GM23338 (cell line): Measurements from ENCODE around the gene CELF4. TPM values are rescaled to one million over a fixed set of nuclear protein-coding genes. Genes with fewer than 3 reads are reported as not detected.
A peak's percentile ranks its signal among the peaks of the same experiment; 100 is the strongest.

Experiments
- ATAC-seq: fragments of 200-7000 bp; cut with Tn5 transposase; 3 replicates; pipeline ENCODE4 v1.9.1; 2020
- DNase-seq: peaks from one replicate; pipeline ENCODE4 v3.0.0-alpha.2; 2015; ENCODE audit warnings: low spot score
- H2AFZ ChIP-seq: fragments of 200-600 bp; sonication (generic); 2 replicates; pipeline ENCODE4 v1.8.0; 2016; ENCODE audit warnings: antibody characterized with exemption, mild to moderate bottlenecking, moderate library complexity
- H3F3A ChIP-seq: fragments of 200-600 bp; sonication (generic); replicated peaks from 2 replicates; pipeline ENCODE4 v1.8.0; 2017; ENCODE audit warnings: antibody characterized with exemption, mixed run types, low read depth
- H3K27ac ChIP-seq: fragments of 200-600 bp; sonication (generic); 2 replicates; pipeline ENCODE4 v1.6.1; 2016; ENCODE audit warnings: low read depth
- H3K27me3 ChIP-seq: fragments of 200-600 bp; sonication (generic); 2 replicates; pipeline ENCODE4 v1.8.0; 2016; ENCODE audit warnings: mild to moderate bottlenecking, mixed run types, moderate library complexity; ENCODE audit not compliant: insufficient read depth
- H3K36me3 ChIP-seq: fragments of 200-600 bp; sonication (generic); 2 replicates; pipeline ENCODE4 v1.8.0; 2016; ENCODE audit warnings: mild to moderate bottlenecking; ENCODE audit not compliant: insufficient read depth
- H3K4me1 ChIP-seq: fragments of 200-600 bp; sonication (generic); 2 replicates; pipeline ENCODE4 v1.8.0; 2016; ENCODE audit warnings: mild to moderate bottlenecking, moderate library complexity; ENCODE audit not compliant: insufficient read depth
- H3K4me2 ChIP-seq: fragments of 200-600 bp; sonication (generic); 2 replicates; pipeline ENCODE4 v1.7.1; 2017; ENCODE audit warnings: mixed run types
- H3K4me3 ChIP-seq: fragments of 200-600 bp; sonication (generic); 2 replicates; pipeline ENCODE4 v1.6.1; 2016; ENCODE audit warnings: mixed run types
- H3K79me2 ChIP-seq: fragments of 200-600 bp; sonication (generic); replicated peaks from 2 replicates; pipeline ENCODE4 v1.8.0; 2017; ENCODE audit warnings: mild to moderate bottlenecking; ENCODE audit not compliant: insufficient read depth
- H3K9me2 ChIP-seq: fragments of 200-600 bp; sonication (generic); 2 replicates; pipeline ENCODE4 v1.8.0; 2017; ENCODE audit not compliant: insufficient read depth
- H4K20me1 ChIP-seq: fragments of 200-600 bp; sonication (generic); replicated peaks from 2 replicates; pipeline ENCODE4 v1.8.0; 2017; ENCODE audit warnings: mild to moderate bottlenecking; ENCODE audit not compliant: insufficient read depth
- H3K27ac Mint-ChIP-seq: 2 replicates; pipeline ENCODE4 v1.8.0; 2020; ENCODE audit warnings: inconsistent platforms, mild to moderate bottlenecking, moderate library complexity, mixed read lengths
- H3K27me3 Mint-ChIP-seq: 3 replicates; pipeline ENCODE4 v1.8.0; 2022; ENCODE audit warnings: low read depth, mild to moderate bottlenecking, moderate library complexity, mixed read lengths, inconsistent platforms; ENCODE audit not compliant: insufficient read depth, poor library complexity
- H3K36me3 Mint-ChIP-seq: 3 replicates; pipeline ENCODE4 v1.8.0; 2021; ENCODE audit warnings: low read depth, mild to moderate bottlenecking, inconsistent platforms, moderate library complexity, mixed read lengths
- H3K4me1 Mint-ChIP-seq: 3 replicates; pipeline ENCODE4 v1.8.0; 2020; ENCODE audit warnings: mild to moderate bottlenecking, inconsistent platforms, mixed read lengths
- H3K4me3 Mint-ChIP-seq: 3 replicates; pipeline ENCODE4 v1.8.0; 2021; ENCODE audit warnings: moderate library complexity, mild to moderate bottlenecking, inconsistent platforms, mixed read lengths
- H3K9me3 Mint-ChIP-seq: 3 replicates; pipeline ENCODE4 v1.8.0; 2020; ENCODE audit warnings: moderate library complexity, mild to moderate bottlenecking, inconsistent platforms, mixed read lengths
- CREB1 ChIP-seq: fragments of 250-450 bp; sonication (Bioruptor Pico); IDR thresholded peaks from 2 replicates; pipeline ENCODE4 v1.5.0; 2020; ENCODE audit warnings: low read depth, mild to moderate bottlenecking, moderate library complexity
- EZH2 ChIP-seq: fragments of 200-600 bp; sonication (generic); IDR thresholded peaks from one replicate; pipeline ENCODE4 v1.8.0; 2017; ENCODE audit warnings: antibody characterized with exemption, mild to moderate bottlenecking, low read depth; ENCODE audit not compliant: unreplicated experiment
- EZH2phosphoT487 ChIP-seq: fragments of 200-600 bp; sonication (generic); IDR thresholded peaks from one replicate; pipeline ENCODE4 v1.8.1; 2018; ENCODE audit warnings: antibody characterized with exemption; ENCODE audit not compliant: unreplicated experiment
- JUNB ChIP-seq: IDR thresholded peaks from one replicate; pipeline ENCODE4 v1.6.1; 2016; ENCODE audit warnings: antibody characterized with exemption; ENCODE audit not compliant: unreplicated experiment
- NANOG ChIP-seq: IDR thresholded peaks from 2 replicates; pipeline ENCODE4 v1.6.1; 2016; ENCODE audit warnings: antibody characterized with exemption, borderline replicate concordance
- POLR2AphosphoS5 ChIP-seq: IDR thresholded peaks from 2 replicates; pipeline ENCODE4 v1.6.1; 2016; ENCODE audit warnings: antibody characterized with exemption, low read depth
- REST ChIP-seq: IDR thresholded peaks from one replicate; pipeline ENCODE4 v1.6.1; 2018; ENCODE audit warnings: antibody characterized with exemption; ENCODE audit not compliant: unreplicated experiment
- STAT1 ChIP-seq: IDR thresholded peaks from one replicate; pipeline ENCODE4 v1.6.1; 2016; ENCODE audit warnings: antibody characterized with exemption; ENCODE audit not compliant: unreplicated experiment
- ZNF114 ChIP-seq: fragments of 250-450 bp; sonication (Bioruptor Pico); IDR thresholded peaks from 2 replicates; pipeline ENCODE4 v1.5.0; 2020; ENCODE audit warnings: mild to moderate bottlenecking, moderate library complexity
- ZNF331 ChIP-seq: fragments of 250-450 bp; sonication (Bioruptor Pico); IDR thresholded peaks from 2 replicates; pipeline ENCODE4 v1.5.0; 2020; ENCODE audit warnings: low read depth, mild to moderate bottlenecking, moderate library complexity
- ZNF462 ChIP-seq: fragments of 250-450 bp; sonication (Bioruptor Pico); IDR thresholded peaks from 2 replicates; pipeline ENCODE4 v1.5.0; 2020; ENCODE audit warnings: mild to moderate bottlenecking, moderate library complexity
- polyA plus RNA-seq: library from polyadenylated mRNA; unstranded; fragments of >200 nt; fragmentation: Nextera tagmentation; extraction: Ambion mirVana; gene quantifications from 2 replicates; pipeline ENCODE4 v1.2.1, GENCODE V29; 2016
- total RNA-seq: library from RNA; depleted of rRNA; stranded (reverse); fragments of >200 nt; shearing (Covaris generic); gene quantifications from 2 replicates; pipeline ENCODE4 v1.2.3, GENCODE V29; 2014
- TF ChIP-seq, protein P1 (sequence below): IDR thresholded peaks from 2 replicates; pipeline ENCODE4 v1.6.1; 2016; ENCODE audit warnings: antibody characterized with exemption
- TF ChIP-seq, protein P2 (sequence below), 2 experiments: fragments of 200-600 bp in 1 of 2; sonication (generic) in 1 of 2; conservative IDR thresholded peaks; 2 replicates each; pipeline versions ENCODE4 v1.5.1 to v1.6.1; 2016 to 2017; ENCODE audit warnings: antibody characterized with exemption in 2 of 2, low read depth in 2 of 2, mild to moderate bottlenecking in 2 of 2, moderate library complexity in 1 of 2

The CELF4 gene
- total and polyA plus RNA-seq, 2 experiments from 2014 or later: 2.6 to 6.7 TPM

- Histone ChIP-seq H3K4me1 (peaks cover 7% of the 10 kb centered on the region), H3K27me3 (no peaks in the 10 kb centered on the region), H3K79me2 (no peaks in the 10 kb centered on the region; the same call in 1 of the 2 replicates), H3F3A (0 out of 2 replicates have a peak, but pooled peaks cover 2% of the 10 kb centered on the region), H4K20me1 (no peaks in the 10 kb centered on the region), H2AFZ (no peak overlapping the region), H3K27ac (no peak overlapping the region), H3K9me2 (no peaks in the 10 kb centered on the region), H3K4me2 (no peak overlapping the region), H3K4me3 (no peak overlapping the region), H3K36me3 (no peaks in the 10 kb centered on the region)
- H3K36me3 Mint-ChIP-seq: no peaks in the 10 kb centered on the region
- no peaks in the 10 kb centered on the region for H3K9me3 Mint-ChIP-seq
- ATAC-seq (no peak), DNase-seq (no peak)
- H3K4me1 Mint-ChIP-seq: peaks cover 55% of the 10 kb centered on the region
- H3K27ac Mint-ChIP-seq: 0 out of 2 replicates have a peak overlapping the region, but pooled peaks have one; percentile 56
- H3K27me3 Mint-ChIP-seq: peaks cover 17% of the 10 kb centered on the region
- H3K4me3 Mint-ChIP-seq: no peak overlapping the region
- no peak for TF ChIP-seq ZNF114 (CRISPR knock-in tag)
- no peak for TF ChIP-seq EZH2phosphoT487
- TF ChIP-seq NANOG: no peak
- TF ChIP-seq CREB1 (CRISPR knock-in tag): no peak
- TF ChIP-seq ZNF331 (CRISPR knock-in tag): no peak
- TF ChIP-seq EZH2: no peak
- TF ChIP-seq, protein P1, sequence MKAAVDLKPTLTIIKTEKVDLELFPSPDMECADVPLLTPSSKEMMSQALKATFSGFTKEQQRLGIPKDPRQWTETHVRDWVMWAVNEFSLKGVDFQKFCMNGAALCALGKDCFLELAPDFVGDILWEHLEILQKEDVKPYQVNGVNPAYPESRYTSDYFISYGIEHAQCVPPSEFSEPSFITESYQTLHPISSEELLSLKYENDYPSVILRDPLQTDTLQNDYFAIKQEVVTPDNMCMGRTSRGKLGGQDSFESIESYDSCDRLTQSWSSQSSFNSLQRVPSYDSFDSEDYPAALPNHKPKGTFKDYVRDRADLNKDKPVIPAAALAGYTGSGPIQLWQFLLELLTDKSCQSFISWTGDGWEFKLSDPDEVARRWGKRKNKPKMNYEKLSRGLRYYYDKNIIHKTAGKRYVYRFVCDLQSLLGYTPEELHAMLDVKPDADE: no peak
- no peak for TF ChIP-seq JUNB
- no peak for TF ChIP-seq POLR2AphosphoS5
- TF ChIP-seq, protein P2, sequence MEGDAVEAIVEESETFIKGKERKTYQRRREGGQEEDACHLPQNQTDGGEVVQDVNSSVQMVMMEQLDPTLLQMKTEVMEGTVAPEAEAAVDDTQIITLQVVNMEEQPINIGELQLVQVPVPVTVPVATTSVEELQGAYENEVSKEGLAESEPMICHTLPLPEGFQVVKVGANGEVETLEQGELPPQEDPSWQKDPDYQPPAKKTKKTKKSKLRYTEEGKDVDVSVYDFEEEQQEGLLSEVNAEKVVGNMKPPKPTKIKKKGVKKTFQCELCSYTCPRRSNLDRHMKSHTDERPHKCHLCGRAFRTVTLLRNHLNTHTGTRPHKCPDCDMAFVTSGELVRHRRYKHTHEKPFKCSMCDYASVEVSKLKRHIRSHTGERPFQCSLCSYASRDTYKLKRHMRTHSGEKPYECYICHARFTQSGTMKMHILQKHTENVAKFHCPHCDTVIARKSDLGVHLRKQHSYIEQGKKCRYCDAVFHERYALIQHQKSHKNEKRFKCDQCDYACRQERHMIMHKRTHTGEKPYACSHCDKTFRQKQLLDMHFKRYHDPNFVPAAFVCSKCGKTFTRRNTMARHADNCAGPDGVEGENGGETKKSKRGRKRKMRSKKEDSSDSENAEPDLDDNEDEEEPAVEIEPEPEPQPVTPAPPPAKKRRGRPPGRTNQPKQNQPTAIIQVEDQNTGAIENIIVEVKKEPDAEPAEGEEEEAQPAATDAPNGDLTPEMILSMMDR (conservative IDR thresholded peaks at IDR 0.05; ENCODE audit: low read depth in 2 of 2): no peak
- no peak for TF ChIP-seq REST
- no peak for TF ChIP-seq ZNF462 (CRISPR knock-in tag)
- no peak for TF ChIP-seq STAT1
Measured at GRCh38 chr18:37448946-37449345, 116.7 kb downstream of the CELF4 start.
